ENCODE measurements around the gene SPEN.

SPEN gene

DNA sequence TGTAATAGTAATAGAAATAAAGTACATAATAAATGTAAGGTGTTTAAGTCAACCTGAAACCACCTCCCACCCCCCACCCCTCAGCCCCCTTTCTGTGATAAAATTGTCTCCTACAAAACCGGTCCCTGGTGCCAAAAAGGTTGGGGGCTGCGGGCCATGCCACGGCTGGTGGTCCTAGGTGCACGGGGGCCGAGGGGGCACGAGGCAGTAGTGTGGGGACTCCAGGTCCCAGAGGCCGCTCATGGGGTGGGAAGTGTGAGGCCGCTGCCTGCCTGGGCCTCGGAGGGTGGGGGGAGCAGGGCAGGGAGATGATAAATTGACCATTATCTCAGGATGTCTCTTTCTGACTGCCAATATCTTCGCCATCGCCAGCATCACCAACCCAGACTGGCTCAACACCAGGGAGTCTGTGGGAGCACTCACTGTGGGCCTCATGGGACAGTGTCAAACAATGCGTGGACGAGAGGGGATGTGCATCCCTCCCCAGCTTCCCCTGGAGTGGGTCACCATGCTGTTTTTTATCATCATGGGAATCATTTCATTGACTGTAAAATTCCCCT is 121.9 kb downstream of the SPEN start:
- POLR2A ChIA-PET (ENCODE audit: low non-redundant PET), result no interaction called here
- no peak overlapping the region for H3K27ac ChIP-seq
- CTCF ChIA-PET, result interaction anchor here (1.2 kb wide), 1 partner anchor 9 kb away, joined by 3 read pairs; no protein-coding TSS in a partner anchor
- TF ChIP-seq, protein P1, sequence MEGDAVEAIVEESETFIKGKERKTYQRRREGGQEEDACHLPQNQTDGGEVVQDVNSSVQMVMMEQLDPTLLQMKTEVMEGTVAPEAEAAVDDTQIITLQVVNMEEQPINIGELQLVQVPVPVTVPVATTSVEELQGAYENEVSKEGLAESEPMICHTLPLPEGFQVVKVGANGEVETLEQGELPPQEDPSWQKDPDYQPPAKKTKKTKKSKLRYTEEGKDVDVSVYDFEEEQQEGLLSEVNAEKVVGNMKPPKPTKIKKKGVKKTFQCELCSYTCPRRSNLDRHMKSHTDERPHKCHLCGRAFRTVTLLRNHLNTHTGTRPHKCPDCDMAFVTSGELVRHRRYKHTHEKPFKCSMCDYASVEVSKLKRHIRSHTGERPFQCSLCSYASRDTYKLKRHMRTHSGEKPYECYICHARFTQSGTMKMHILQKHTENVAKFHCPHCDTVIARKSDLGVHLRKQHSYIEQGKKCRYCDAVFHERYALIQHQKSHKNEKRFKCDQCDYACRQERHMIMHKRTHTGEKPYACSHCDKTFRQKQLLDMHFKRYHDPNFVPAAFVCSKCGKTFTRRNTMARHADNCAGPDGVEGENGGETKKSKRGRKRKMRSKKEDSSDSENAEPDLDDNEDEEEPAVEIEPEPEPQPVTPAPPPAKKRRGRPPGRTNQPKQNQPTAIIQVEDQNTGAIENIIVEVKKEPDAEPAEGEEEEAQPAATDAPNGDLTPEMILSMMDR (conservative IDR thresholded peaks at IDR 0.05; ENCODE audit: low read depth), result no peak
- DNase-seq (ENCODE audit: low spot score), result no peak

DNA sequence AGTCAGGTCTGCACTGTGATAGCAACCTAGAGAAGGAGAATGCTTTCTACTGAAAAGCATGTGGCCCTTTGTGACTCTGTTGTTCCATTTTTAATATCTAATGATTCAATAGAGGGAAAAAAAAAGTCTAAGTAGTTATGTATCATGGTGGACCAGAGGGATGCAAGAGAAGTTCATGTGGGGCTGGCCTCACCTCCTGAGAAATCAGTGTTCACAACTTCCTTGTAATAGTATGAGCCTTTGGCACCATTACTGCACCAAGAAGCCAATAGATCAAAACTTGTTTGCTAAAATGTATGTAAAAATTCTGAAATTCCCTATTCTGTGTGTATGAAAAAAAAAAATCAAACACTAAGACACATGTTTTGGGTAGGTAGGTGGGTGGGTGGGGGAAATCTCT is 123.4 kb downstream of the SPEN start:
- ChIA-PET POLR2A (ENCODE audit: low non-redundant PET) (no interaction called here), CTCF (interaction anchor here (0.6 kb wide), 2 partner anchors 136 to 156 kb away, joined by 3 to 4 read pairs; no protein-coding TSS in a partner anchor)
- no peak overlapping the region for H3K27ac ChIP-seq
- TF ChIP-seq, protein P1 (conservative IDR thresholded peaks at IDR 0.05; ENCODE audit: low read depth), result no peak
- no peak for DNase-seq (ENCODE audit: low spot score)

DNA sequence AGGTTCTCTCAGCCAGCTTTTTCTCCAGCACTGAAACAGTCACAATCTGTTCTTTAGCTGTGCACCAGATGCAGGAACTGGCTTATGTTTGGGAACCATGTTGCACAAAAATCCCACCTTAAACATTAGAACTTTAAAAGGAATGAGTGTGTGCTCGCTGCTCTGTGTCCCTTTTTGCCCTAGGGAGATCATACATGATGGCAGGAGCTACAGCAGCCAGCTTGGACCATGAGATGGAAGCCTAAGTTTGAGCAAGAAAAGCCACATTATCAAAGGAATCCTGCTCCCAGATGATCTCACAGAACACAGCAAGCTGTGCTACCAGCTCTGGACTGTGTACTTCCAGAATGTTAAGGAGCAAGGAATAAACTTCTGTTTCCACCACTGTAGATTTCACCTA is 124.9 kb downstream of the SPEN start:
- no peak for DNase-seq (ENCODE audit: low spot score)
- CTCF ChIA-PET, result interaction anchor here (0.6 kb wide), 1 partner anchor 524 kb away, joined by 4 read pairs; no protein-coding TSS in a partner anchor
- no peak overlapping the region for H3K27ac ChIP-seq
- POLR2A ChIA-PET (ENCODE audit: low non-redundant PET), result no interaction called here
- TF ChIP-seq, protein P1 (conservative IDR thresholded peaks at IDR 0.05; ENCODE audit: low read depth), result no peak

DNA sequence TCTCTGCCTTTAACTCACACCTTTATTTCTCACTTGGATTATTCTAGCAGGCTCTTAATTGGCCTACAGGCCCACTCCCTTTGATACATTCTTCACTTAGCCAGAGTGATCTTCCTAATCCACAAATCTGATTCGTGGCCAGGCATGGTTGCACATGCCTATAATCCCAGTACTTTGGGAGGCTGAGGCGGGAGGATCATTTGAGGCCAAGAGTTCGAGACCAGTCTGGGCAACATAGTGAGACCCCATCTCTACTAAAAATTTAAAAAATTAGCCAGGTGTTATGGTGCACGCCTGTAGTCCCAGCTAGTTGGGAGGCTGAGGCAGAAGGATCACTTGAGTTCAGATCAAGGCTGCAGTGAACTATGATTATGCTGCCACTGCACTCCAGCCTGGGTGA is 126.3 kb downstream of the SPEN start:
- POLR2A ChIA-PET (ENCODE audit: low non-redundant PET), result no interaction called here
- no peak for DNase-seq (ENCODE audit: low spot score)
- CTCF ChIA-PET, result interaction anchor here (0.5 to 0.7 kb wide), 4 partner anchors 12 to 189 kb away, joined by 3 to 5 read pairs (median 4); no protein-coding TSS in a partner anchor

DNA sequence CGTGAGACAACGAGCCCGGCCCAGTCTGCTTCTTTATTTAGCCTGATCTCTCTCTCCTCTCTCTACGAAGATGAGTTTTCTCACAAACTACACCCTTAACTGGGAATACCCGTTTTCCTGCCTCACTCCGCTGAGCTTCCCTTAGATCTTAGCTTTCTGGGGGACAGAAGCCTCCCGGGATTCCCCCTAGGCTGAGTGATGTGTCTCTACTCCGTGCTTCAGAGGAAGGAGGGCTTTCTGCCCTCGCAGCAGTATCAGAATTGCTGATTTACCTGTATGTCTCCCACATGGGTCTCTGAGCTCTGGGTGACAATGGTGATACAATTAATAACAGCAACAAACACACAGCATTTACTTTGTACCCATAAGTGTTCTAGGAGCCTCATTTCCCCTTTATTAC is 127.3 kb downstream of the SPEN start:
- peak overlapping the region; percentile 77 for H3K27ac ChIP-seq
- DNase-seq (ENCODE audit: low spot score), result no peak
- CTCF ChIA-PET, result no interaction called here
- POLR2A ChIA-PET (ENCODE audit: low non-redundant PET), result interaction anchor here (0.6 kb wide), 1 partner anchor 49 kb away, joined by 5 read pairs; no protein-coding TSS in a partner anchor
- TF ChIP-seq, protein P1 (conservative IDR thresholded peaks at IDR 0.05; ENCODE audit: low read depth), result no peak

More for the DNA sequence above, 126.3 kb downstream of the SPEN start:
- H3K27ac ChIP-seq, result no peak overlapping the region
- TF ChIP-seq, protein P1 (conservative IDR thresholded peaks at IDR 0.05; ENCODE audit: low read depth), result no peak

DNA sequence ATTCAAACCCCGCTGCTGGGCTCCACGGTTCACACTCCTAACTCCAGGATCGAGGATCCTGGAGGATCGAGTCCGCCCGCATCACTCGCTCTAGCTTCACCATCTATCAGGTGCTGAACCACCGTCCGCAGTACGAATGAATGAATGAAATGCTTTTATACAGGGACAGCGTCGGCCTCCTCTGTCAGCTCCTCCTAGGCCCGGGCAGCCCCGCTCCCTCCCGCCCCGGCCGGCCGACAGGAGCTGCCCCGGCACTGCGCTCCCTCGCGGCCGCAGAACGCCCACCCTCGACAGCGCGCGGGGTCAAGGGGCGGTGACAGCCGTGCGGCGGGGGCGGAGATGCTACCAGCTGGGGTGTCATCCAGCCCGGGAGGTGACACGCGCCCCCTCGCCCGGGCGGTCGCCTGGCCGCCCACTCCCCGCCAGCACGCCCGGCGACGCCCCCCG is 127.9 kb downstream of the SPEN start:
- H3K27ac ChIP-seq, result peak overlapping the region; percentile 77
- ChIA-PET POLR2A (ENCODE audit: low non-redundant PET) (interaction anchor here (0.6 kb wide), 1 partner anchor 50 kb away, joined by 5 read pairs; no protein-coding TSS in a partner anchor), CTCF (no interaction called here)
- TF ChIP-seq, protein P1 (conservative IDR thresholded peaks at IDR 0.05; ENCODE audit: low read depth), result no peak
- peak; percentile 37 for DNase-seq (ENCODE audit: low spot score)

Data from RWPE1 (cell line).